GM21717 (cell line): ENCODE data around the gene ZSWIM7.
"Not testable (repeated sequence)": the region's sequence is repeated elsewhere in the genome, so short reads cannot be mapped to it uniquely, and the experiment has no call there.

Experiments
- ATAC-seq: cut with Tn5 transposase; IDR thresholded peaks from one replicate; pipeline ENCODE4 v1.9.1; 2021; ENCODE audit warnings: mild to moderate bottlenecking, moderate library complexity; ENCODE audit not compliant: unreplicated experiment

The ZSWIM7 gene

DNA sequence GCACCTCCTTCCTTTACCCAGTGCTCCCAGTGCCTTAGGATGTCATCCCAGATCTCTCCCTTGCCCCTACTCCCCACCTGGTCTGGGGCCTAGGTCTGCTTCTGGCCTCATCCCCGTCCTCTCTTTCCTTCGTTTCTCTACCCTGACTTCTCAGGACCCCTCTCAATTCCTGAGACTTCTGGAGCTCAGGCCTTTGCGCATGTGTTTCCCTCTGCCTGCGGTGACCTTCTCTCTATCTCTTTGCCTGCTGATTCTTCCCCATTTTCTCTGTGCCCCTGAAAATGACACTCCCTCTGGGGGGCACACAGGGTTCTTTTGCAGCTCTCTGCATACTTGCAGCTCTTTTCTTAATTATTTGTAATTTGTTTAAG lies 41.0 kb downstream of the ZSWIM7 start:
- ATAC-seq, result no peak

DNA sequence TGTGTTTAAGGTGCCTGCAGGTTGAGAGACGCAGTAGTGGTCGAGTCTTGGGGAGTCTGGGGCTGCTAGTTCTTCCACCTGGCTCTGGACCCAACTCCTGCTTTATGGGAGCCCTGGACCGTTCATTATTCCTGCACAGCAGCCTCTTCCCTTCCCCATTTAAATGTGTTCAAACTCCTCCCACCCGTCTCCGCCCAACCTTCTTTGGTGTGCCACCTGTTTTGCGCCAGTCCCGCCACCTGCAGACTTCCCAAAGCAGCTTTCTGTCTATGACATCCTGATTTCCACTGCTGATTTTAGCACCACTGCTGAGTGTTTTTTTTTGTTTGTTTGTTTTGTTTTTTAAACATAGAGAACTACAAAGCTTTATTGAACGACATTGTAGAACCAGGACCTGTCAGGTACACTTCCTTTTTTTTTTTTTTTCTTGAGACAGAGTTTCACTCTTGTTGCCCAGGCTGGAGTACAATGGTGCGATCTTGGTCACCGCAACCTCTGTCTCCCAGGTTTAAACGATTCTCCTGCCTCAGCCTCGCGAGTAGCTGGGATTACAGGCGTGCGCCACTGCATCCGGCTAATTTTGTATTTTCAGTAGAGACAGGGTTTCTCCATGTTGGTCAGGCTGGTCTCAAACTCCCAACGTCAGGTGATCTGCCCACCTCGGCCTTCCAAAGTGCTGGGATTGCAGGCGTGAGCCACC lies 41.7 kb downstream of the ZSWIM7 start:
- ATAC-seq, result no peak

DNA sequence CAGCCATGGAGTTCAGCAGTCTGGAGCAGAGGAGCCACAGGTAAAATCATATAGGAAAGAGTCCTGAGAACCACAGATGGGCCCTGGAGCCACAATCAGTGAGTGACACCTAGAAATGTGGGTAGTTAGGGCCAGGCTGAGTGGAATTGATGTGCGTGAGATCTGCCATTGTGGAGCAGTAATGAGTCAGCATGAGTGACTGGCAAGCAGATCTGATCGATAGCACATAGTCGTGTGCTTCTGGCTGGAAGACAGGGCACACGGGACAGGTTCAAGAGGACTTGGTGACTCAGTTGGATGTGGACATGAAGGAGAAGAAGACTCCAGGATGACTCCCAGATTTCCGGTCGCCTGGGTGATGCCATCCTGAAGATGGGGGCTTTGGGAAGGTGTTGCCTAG lies 42.3 kb downstream of the ZSWIM7 start:
- peak; percentile 36 for ATAC-seq

DNA sequence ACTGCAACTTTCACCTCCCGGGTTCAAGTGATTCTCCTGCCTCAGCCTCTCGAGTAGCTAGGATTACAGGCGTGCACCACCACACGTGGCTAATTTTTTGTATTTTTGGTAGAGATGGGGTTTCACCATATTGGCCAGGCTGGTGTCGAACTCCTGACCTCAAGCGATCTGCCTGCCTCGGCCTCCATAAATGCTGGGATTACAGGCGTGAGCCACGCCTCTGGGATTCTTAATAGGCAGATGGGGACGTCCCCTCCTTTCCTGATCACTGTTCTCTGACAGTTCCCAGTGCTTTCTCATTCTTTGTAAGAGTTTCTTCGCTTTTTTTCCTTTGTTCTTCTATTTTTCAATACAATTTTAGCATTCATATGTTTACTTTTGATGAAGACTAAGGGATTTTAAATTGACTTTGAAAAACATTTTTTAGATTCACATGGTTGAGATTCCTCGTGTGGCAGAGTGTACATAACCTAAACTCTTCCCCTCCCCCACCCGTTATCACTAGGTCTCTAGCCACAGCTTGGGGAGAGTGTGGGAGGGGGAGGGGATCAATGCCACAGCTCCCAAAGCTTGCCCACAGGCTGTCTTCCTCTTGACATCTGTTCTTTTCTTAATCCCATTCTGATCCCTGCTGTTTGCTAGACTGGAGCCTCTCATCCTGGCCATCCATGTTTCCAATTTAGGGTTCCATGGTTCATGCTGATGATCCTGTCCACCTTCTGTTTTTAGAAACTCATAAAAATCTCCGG lies 43.5 kb downstream of the ZSWIM7 start:
- no peak for ATAC-seq

DNA sequence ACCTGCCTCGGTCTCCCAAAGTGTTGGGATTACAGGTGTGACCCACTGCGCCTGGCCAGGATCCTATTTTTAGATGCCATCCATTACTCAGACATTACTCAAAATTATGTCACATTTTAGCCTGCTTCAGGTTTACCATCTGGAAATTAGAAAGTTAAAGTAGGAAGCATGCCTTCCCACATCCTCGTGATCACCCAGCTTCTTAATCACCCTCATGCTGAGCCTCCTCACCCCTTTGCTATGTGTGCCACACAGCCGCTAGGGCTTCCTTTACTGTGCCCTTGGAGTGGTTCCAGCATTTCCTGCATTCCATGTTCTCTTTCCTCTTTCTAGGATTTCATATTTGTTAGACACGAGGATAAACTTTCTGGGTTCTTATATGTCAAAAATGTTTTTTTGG lies 45.3 kb downstream of the ZSWIM7 start:
- no peak for ATAC-seq

DNA sequence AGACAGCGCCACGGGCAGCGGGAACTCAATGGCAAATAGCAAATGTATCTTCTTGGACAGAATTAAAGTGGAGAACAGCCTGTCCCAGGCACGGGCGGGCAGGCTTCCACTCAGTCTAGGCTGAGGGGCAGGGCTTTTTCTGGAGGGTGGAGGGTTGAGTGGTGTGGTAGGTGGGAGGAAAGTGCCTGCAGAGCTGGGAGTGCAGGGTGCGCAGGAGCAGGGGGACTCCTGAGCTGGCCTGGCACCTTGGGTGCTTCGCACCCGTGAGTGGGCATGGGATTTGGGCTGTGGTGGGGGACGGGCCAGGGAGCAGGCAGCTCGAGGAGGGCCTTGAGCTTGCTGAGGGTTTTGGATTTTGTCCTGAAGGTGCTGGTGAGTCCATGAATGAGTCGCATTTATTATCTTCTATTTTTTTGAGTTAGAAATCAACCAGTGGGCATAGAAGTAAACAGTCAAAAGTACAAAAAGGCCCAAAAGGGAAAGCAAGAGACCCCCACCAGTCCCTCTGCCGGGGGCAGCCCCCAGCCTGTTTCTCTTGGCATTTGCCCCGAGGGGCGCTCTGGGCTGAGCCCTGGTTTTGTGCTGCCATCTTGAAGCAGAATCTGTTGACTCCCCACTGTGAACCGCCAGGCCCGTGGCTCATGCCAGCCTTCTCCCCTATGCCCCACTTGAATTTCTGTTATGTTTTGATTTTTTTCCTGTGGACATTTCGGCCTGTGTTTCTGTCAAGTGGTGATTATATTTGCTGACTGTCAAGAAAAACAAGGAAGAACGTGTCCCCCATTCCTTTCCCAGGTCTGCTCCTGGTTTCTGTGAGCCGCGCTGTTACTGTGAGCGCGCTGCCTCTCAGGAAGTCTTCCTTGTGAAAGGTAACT lies 46.4 kb downstream of the ZSWIM7 start:
- no peak for ATAC-seq

DNA sequence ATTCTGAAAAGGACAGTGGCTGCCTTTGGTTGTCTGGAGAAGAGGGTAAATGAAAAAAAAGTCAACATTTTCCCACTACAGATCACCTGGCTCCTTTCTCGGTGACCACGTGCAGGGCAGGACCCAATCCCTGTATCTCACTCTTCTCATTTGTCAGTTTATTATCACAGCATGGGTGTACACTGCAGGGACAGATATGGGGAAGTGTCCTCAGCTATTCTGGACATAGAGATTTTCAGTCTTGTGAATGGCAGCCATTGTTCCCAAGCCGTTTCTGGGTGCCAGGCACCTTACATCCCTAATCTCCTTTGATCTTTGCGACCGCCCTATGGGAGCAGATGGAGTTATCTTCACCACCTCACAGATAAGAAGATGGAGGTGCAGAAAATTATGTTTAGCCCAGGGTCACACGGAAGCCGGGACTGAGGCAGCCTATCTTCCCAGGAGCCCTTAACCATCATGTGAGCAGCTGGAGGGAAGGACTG lies 47.4 kb downstream of the ZSWIM7 start:
- no peak for ATAC-seq

DNA sequence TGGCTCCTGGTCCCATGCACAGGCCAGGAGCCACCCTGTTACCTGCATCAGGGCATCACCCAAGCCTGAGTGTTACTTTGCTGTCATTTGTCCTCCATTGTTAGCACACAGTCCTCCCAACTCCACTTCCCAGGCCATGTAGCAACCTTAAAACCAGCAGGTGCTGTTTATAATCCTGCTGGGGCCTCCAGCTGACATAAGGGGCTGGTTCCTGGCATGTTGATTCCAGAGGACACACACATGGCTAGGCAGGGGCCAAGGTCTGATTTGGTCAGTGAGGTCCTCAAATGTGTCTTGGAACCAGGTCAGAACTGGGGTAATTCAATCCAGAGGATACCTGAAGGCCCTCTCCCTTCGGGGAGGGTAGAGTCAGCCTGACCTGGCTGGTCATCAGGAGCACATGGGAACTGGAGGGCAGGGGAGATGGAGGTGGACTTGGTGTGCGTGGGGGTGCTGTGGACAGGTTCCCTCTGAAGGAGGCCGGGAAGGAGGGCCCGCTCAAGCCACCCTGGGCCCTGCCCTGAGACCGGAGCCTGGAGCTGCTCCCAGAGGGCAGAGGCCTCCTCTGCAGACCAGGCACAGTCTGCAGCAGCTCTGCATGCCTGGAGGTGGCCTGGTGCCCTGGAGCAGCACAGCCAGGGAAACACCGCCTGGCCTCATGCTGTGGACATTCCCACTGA lies 48.0 kb downstream of the ZSWIM7 start:
- ATAC-seq, result no peak

DNA sequence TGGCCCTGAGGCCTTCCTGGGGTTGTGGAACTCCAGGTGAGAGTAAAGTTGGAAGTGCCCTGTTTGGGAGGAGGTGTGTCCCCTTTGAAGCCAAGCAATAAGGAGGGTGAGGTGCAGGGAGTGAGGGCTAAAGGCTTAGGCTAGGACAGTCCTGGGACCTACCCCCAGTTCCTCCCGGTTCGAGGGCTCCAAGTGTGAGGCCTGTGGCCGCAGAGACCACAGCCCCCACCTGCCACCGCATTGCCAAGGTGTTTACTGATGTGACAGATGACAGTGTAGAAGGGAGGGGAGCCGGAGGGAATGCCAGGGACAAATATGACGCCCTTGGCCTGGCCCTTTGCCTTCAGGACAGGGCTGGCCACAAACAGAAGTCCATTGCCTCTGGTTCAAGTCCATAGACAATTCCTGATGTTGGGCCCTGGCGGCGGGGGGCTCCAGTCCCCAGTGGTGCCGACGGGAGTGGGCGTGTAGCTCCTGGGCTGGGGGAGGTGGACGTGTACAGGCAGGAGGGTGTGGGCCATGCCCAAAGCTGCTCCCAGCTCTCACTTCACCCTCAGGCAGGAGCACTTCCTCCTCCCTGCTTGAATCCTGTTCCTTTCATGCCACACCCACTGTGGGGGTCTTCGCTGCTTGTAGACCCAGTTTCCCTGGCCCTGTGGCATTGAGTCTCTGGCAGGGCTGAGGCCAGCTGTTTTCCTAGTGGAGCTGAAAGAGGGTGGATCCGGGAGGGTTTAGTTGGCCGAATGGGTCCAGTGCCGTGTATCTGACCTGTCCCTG lies 51.3 kb downstream of the ZSWIM7 start:
- ATAC-seq, result no peak

DNA sequence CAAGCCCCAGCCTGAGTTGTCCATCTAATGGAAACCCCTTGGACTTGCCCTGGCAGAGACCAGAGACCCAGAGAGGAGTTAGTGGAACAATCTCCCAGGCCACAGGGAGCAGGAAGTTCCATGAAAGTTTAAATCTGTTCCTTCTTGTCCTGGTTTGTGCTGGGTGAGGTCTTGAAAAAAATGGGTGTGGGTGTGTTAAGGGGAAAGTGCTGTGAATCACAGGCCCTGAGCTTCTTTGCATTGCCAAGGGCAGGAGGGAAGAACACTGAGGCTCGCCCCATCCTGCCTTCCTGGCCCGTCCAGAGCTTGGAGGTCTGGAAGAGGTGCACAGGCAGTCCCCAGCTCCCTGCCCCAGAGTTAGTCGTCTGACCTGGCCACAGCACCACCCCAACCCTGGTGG lies 52.2 kb downstream of the ZSWIM7 start:
- ATAC-seq, result no peak

DNA sequence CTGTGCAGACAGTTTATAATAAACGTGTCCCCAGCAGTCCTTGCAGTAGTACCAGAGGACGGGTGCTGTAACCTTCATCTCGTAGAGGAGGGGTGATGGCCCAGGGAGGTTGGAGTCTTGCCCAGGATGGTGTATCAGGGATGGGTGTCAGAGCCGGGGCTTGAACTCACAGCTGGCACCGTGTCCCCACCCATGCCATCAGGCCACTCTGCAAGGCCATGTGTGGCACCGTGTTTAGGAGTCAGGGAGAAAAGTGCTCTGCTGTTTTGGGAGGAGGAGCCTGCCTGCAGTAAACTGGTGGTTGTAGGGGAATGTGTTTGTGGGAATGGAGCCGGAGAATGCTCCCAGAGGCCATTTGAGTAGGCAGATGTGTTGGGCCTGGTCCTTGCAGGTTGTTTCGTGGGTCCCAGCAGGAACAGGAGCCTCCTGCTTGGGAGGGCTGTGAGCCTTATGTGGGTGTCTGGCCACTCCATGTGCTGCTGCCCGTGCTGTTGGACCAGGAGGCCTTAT lies 52.8 kb downstream of the ZSWIM7 start:
- ATAC-seq, result no peak

DNA sequence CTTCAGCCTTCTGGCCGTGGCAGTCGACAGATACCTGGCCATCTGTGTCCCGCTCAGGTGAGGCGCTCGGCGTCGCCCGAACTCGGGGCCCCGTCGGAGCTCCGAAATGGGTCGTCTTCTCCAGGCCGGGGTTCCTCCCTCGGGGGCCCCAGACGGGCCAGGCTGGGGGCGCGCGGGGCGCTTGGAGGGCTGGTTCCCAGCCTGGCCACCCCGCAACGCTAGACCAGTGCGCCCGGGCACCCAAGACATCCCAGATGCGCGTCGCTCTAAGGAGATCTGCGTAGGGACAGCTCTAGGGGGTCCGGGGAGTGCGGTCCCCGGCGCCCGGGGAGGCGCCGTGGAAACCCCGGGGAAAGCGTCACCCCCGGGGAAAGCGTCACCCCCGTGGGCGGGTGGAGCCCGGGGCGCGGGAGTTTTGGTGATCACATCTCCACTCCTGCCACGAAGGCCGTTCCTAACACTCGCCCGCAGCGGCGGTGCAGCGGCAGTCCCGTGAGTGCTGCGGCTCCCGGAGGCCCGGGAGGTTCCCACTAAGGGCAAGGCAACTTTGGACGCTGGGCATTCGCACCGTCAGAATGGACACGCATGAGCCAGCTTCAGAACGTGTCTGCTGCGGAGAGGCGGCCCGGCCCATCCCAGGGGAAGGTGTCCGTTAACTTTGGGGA lies 53.8 kb downstream of the ZSWIM7 start:
- peak; percentile 14 for ATAC-seq

DNA sequence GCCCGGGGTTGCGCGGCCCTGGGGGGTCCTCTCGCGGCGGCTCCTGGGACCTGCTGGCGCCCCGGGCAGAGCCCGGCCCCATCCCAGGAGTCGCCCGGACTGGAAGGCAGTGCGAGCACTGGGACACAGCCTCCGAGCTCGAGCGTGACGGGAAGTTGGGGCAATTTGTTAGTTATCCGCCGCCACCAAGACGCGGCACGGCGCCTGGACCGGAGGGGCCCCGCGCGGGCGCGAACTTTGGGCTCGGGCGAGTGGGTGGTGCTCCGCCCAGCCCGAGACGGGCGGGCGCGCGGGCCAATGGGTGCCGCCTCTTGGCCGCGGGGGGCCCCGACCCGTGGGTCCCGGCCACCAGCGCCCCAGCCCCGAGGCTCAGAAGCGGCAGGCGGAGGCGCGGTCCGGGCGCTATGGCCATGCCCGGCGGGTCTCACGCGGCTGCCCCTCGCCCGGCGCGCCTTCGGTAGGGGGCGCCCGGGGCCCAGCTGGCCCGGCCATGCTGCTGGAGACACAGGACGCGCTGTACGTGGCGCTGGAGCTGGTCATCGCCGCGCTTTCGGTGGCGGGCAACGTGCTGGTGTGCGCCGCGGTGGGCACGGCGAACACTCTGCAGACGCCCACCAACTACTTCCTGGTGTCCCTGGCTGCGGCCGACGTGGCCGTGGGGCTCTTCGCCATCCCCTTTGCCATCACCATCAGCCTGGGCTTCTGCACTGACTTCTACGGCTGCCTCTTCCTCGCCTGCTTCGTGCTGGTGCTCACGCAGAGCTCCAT lies 54.6 kb downstream of the ZSWIM7 start, which contains the start of gene ADORA2B:
Gene ADORA2B, plus strand, starts transcription at position 372 of the 768 bp plus-strand sequence. Its CDS starts 119 bp downstream, at position 491.
- peak; percentile 62 for ATAC-seq

DNA sequence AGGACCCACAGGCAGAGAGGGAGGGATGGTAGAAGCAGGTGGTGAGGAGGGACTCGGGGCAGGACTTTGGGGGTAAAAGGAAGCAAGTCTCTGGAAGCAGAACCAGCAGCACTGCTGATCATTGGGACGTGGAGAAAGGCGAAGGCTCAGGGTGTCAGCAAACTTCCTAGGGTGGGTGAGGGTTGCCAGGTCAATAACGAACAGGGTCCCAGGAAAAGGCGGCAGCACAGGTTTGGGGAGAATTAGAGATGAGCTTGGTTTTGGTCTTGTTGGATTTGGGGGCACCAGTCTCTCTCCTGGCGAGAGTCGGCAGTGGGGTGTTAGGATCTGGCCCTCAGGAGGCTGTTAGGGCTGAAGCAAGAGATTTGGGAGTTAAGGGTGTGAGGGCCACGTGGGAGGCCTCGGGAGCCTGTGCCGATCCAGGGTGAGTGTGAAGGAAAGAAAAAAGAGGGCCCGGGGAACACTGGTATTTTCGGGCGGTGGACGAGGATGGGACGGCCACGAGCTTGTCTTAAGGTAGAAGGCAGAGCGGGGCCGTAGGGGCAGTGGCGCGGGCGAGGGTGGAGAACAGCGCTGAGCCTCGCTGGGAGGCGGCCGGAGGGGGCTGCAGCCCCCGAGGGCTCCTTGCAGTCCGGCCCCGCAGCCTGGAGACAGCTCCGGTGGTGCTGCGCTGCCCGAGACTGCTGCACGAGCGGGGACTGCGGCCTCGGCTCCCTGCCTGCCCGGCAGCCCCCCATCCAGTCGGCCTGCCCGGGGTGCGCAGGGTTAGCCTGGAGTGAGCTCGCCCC lies 55.3 kb downstream of the ZSWIM7 start:
- ATAC-seq, result no peak

DNA sequence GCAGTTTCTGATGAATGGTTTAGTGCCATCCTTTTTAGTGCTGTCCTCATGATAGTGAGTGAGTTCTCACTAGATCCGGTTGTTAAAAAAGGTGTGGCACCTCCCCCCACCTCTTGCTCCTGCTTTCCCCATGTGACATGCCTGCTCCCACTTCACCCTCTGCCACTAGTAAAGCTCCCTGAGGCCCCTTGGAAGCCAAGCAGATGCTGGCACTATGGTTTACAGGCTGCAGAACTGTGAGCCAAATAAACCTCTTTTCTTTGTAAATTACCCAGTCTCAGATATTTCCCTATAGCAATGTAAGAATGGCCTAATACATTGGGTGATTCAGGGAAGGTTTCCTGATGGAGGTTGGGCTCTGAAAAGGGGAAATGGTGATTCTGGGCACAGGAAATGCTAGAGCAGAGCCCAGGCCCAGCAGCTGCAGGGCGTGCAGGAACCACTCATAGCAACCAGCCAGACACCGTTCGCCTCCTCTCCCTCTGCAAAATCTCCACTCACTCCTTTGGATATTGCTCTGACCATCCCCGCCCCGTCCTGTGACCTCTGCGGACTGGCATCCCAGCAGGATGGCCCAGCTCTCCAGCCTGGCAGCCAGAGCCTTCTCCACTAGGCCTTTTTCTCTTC lies 57.2 kb downstream of the ZSWIM7 start:
- no peak for ATAC-seq

DNA sequence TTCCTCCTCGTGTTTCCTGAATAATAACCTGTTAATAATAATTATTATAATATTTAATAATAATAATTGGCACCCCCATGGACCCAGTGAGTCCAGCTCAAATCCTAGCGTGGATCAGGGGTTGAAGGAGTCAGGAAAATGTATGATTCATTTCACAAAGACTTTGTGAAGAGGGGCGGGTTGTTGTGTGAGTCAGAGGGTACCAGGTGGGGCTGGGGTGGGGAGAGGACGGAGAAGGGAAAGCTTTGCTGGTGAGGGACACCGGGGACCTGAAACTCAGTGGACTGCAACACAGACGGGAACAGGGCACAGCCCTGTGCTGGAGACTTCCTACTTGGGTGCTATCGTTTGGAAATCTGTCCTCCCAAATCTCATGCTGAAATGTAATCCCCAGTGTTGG lies 57.7 kb downstream of the ZSWIM7 start:
- no peak for ATAC-seq

DNA sequence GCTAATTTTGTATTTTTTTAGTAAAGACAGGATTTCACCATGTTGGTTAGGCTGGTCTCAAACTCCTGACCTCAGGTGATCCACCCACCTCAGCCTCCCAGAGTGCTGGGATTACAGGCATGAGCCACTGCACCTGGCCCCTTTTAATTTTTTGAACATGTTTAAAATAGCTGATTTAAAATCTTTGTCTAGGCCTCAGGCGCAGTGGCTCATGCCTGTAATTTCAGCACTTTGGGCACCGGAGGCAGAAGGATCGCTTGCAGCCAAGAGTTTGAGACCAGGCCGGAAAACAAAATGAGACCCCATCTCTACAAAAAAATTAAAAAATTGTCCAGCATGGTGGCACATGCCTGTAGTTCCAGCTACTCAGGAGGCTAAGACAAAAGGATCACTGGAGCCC lies 63.0 kb downstream of the ZSWIM7 start:
- not testable (repeated sequence) for ATAC-seq
